ENCODE results near the gene ZFYVE28. TPM values are rescaled to one million over a fixed set of nuclear protein-coding genes. Genes with fewer than 3 reads are reported as not detected.

ZFYVE28 gene
- total RNA-seq, 1 donor: 10.5 TPM

GRCh38 chr4:2462218-2462991, 44.0 kb upstream of the ZFYVE28 start:
- peak; percentile 99 for DNase-seq (ENCODE audit: insufficient read length, low spot score, missing footprints)
- peak overlapping the region; percentile 64 for H3K4me2 ChIP-seq (ENCODE audit: insufficient read depth, low read length)

DNA sequence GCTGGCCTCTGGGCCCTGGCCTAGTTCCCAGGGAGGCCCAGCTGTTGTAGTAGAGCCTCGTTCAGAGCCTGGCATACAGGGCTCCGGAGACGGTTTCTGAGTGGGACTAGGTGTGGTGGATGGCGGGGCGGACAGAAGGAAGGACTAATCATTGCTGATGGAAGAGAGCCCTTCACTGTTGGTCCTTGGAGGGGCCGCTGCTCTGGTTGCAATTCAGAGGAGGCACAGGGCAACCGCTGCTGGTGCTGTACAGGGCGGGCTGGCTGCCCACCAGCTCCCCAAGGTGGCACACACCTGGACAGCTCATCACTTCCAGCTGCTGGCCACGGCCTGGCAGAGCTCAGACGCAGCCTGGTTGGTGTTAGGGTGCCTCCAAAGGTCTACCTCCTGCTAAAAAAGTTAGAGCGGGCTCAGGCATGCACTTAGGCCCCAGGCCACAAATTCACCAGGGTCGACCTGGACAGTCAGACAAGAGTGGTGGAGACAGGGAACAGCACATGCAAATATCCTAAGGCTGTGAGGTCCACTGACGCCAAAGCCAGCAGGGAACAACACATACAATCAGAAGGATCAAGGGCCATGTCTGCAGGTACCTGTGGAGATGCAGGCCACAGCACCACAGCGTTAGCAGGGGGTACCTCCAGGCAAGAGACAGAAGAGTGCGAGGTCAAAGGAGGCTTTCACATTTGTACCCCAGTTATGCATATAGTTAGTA, 43.0 kb upstream of the ZFYVE28 start:
- Histone ChIP-seq H3K4me2 (ENCODE audit: insufficient read depth, low read length) (no peak overlapping the region), H3K27me3 (ENCODE audit: insufficient read depth, low read length) (no peaks in the 10 kb centered on the region), H3K36me3 (ENCODE audit: insufficient read depth, low read length) (no peaks in the 10 kb centered on the region), H2AFZ (ENCODE audit: low read length) (no peak overlapping the region), H3K27ac (ENCODE audit: low read depth, low read length) (no peak overlapping the region), H4K20me1 (ENCODE audit: insufficient read depth, low read length) (no peaks in the 10 kb centered on the region), H3K79me2 (ENCODE audit: insufficient read depth, low read length) (no peaks in the 10 kb centered on the region), H3K9me3 (ENCODE audit: low read depth, low read length) (no peaks in the 10 kb centered on the region), H3K4me3 (ENCODE audit: insufficient read depth, low read length) (no peak overlapping the region), H3K4me1 (ENCODE audit: insufficient read depth, low read length) (no peaks in the 10 kb centered on the region)
- no peak for TF ChIP-seq CTCF (IDR thresholded peaks at IDR 0.05; ENCODE audit: extremely low read depth, low read depth, low read length)
- peak; percentile 87 for DNase-seq (ENCODE audit: insufficient read length, low spot score, missing footprints)

More at GRCh38 chr4:2462218-2462991, 44.0 kb upstream of the ZFYVE28 start:
- Histone ChIP-seq H3K4me1 (ENCODE audit: insufficient read depth, low read length) (no peaks in the 10 kb centered on the region), H2AFZ (ENCODE audit: low read length) (peak overlapping the region; percentile 70), H3K36me3 (ENCODE audit: insufficient read depth, low read length) (no peaks in the 10 kb centered on the region), H4K20me1 (ENCODE audit: insufficient read depth, low read length) (no peaks in the 10 kb centered on the region), H3K9me3 (ENCODE audit: low read depth, low read length) (no peaks in the 10 kb centered on the region), H3K79me2 (ENCODE audit: insufficient read depth, low read length) (no peaks in the 10 kb centered on the region), H3K27me3 (ENCODE audit: insufficient read depth, low read length) (no peaks in the 10 kb centered on the region), H3K27ac (ENCODE audit: low read depth, low read length) (no peak overlapping the region), H3K4me3 (ENCODE audit: insufficient read depth, low read length) (peak overlapping the region; percentile 67)
- TF ChIP-seq CTCF (IDR thresholded peaks at IDR 0.05; ENCODE audit: extremely low read depth, low read depth, low read length): no peak

- Histone ChIP-seq H3K4me1 (ENCODE audit: insufficient read depth, low read length) (no peaks in the 10 kb centered on the region), H3K4me3 (ENCODE audit: insufficient read depth, low read length) (no peak overlapping the region), H3K27me3 (ENCODE audit: insufficient read depth, low read length) (no peaks in the 10 kb centered on the region), H3K4me2 (ENCODE audit: insufficient read depth, low read length) (no peak overlapping the region), H2AFZ (ENCODE audit: low read length) (no peak overlapping the region), H3K27ac (ENCODE audit: low read depth, low read length) (no peak overlapping the region), H3K79me2 (ENCODE audit: insufficient read depth, low read length) (no peaks in the 10 kb centered on the region), H4K20me1 (ENCODE audit: insufficient read depth, low read length) (no peaks in the 10 kb centered on the region), H3K9me3 (ENCODE audit: low read depth, low read length) (no peaks in the 10 kb centered on the region), H3K36me3 (ENCODE audit: insufficient read depth, low read length) (no peaks in the 10 kb centered on the region)
- TF ChIP-seq CTCF (IDR thresholded peaks at IDR 0.05; ENCODE audit: extremely low read depth, low read depth, low read length): no peak
- peak; percentile 42 for DNase-seq (ENCODE audit: insufficient read length, low spot score, missing footprints)
These were observed 41.3 kb upstream of the ZFYVE28 start for GRCh38 chr4:2459589-2460349.

All from osteoblast (primary cell).